HG03064 (cell line): ENCODE results near the gene EMC8.
A peak's percentile ranks its signal among the peaks of the same experiment; 100 is the strongest.

ENCODE experiments used
- ATAC-seq: cut with Tn5 transposase; IDR thresholded peaks from one replicate; pipeline ENCODE4 v1.9.1; 2021; ENCODE audit warnings: low read depth; ENCODE audit not compliant: unreplicated experiment

The EMC8 gene

GRCh38 chr16:85761861-85762260 lies 37.5 kb downstream of the EMC8 start:
- no peak for ATAC-seq

GRCh38 chr16:85759631-85760419 lies 39.5 kb downstream of the EMC8 start:
- no peak for ATAC-seq

GRCh38 chr16:85759136-85759535 lies 40.2 kb downstream of the EMC8 start:
- no peak for ATAC-seq

GRCh38 chr16:85757341-85757822 lies 42.0 kb downstream of the EMC8 start:
- ATAC-seq = peak; percentile 31

DNA sequence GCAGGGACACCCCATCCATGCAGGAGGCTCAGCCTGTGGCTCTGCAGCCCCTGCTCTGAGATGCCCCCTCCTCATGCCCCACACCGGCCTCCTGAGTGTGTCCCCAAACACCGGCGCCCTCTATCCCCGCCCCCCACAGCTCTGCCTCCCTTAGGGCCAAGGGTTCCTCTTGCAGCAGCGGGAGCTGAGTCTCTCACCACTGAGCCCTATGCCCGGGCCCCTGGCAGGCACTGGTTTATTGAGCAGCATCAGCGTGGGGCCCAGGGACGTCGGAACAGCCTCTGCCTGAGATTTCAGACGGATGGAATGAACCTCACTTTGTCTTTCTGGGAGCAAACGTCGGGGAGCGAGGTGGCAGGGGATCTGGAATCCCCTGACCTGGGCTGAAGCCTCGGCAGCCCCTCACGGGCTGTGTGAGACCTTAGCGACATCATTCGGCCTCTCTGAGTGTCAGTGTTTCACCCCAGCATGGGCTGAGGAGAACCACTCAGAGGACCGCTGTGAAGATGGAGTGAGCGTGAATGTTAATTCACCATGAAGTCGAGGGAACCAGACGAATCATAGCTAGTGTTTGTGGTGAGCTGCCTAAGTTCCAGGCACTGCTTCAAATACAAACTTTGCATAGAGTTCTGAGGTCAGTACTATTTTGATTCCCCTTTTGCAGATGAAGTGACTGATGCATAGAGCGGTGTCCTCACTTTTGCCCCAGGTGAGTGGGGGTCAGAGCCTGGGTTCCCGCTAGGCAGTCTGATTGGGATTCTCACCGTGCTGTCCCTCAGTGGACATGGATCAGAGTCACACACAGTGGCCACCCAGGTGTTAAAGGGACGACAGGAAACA lies 43.2 kb downstream of the EMC8 start:
- ATAC-seq = no peak

DNA sequence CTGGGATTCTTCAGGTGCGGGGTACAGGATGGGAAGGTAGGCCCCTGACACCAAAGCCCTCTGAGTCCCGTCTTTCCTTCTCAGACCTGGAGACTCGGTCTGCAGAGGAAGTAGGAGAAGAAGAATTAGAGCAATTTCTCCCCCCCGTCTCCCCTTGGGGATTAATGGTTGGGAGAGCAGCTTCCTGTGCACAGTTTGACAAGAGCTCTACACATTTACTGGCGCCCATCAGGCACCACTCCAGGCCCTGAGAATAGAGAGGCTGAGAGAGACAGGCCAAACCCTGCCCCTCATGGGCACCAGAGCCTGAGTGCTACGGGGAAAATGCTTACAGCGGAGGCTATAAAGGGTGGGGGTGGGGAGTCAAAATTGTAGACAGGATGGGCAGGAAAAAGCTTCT lies 44.9 kb downstream of the EMC8 start:
- ATAC-seq = no peak

- no peak for ATAC-seq
Observed at GRCh38 chr16:85753976-85754375, 45.4 kb downstream of the EMC8 start.

- ATAC-seq = no peak
Observed at GRCh38 chr16:85753559-85753958, 45.8 kb downstream of the EMC8 start.

DNA sequence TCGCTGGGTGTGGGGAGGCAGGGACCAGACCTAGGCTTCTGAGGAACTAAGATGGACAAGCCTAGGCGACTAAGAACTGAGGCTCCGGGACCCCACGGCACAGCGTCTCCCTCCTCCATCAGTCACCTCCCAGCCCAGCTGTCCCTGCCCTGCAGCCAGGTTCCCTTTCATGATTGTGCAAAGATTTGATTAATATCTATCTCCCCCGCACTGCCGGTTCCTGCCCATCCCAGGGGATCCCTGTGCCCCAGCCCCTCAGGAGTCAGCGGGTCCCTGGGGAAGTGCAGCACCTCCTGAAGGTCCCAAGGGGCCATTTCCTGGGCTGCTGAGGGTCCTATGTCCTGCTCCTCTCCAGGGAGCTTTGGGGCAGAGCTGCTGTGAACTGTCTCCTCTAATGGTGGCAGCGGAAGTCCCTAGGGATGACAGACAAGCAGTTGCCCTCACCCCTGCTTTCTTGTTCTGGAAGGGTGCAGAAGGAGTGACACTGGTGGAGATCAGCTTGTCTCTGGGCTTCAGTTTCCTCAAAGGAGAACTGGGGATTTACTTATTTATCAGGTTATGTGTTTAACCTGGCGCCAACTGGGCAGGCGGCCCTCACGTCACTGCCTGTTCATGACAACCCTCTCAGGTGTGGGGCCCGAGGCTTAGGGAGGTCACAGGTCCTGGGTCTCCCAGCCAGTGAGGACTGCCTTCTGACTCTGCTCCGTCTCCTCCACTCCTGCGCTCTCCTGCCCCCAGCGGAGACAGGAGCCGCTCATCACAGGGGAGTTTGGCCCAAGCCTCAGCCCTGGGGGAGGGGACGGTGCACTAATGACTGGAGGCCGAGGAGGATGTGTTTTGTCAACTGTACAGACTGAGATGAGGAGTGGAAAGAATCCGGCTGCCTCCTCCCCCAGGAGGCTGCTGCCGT lies 46.6 kb downstream of the EMC8 start:
- ATAC-seq = no peak

DNA sequence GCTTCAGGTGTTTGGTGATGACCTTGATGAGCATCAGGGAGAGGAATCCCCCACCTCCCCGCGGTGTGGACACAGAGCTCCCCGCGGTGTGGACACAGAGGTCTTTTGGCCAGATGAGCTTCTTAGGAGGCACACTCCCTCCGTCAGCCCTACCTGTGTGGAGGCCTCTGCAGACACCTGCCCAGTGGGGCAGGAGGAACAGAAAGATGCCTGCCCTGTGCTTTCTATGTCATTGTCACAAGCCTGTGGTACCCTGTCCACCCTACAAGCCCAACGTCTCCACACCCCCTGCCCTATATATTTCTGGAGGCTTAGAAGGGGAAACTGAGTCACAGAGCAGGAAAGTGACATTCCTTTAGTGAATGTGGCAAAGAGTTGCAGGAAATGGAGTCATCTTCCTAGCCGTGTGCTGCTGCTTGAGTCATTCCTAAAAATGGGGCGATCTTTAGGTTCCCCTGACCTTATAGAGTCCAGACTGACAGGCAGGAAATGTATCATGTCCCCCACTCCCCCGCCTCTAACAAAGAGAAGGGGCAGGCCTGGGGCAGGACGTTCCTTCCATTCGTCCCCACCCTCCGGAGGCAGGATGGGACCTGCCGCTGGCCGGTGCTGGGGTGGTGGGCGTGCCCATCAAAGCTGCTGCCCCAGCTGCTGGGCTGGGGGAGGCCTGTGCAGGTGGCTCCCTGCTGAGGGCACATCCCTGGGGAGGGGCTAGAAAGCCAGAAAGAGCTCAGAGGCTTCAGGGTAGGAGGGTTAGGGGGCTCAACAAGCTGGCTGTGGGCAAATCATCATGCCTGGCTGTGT lies 47.4 kb downstream of the EMC8 start:
- ATAC-seq = no peak

DNA sequence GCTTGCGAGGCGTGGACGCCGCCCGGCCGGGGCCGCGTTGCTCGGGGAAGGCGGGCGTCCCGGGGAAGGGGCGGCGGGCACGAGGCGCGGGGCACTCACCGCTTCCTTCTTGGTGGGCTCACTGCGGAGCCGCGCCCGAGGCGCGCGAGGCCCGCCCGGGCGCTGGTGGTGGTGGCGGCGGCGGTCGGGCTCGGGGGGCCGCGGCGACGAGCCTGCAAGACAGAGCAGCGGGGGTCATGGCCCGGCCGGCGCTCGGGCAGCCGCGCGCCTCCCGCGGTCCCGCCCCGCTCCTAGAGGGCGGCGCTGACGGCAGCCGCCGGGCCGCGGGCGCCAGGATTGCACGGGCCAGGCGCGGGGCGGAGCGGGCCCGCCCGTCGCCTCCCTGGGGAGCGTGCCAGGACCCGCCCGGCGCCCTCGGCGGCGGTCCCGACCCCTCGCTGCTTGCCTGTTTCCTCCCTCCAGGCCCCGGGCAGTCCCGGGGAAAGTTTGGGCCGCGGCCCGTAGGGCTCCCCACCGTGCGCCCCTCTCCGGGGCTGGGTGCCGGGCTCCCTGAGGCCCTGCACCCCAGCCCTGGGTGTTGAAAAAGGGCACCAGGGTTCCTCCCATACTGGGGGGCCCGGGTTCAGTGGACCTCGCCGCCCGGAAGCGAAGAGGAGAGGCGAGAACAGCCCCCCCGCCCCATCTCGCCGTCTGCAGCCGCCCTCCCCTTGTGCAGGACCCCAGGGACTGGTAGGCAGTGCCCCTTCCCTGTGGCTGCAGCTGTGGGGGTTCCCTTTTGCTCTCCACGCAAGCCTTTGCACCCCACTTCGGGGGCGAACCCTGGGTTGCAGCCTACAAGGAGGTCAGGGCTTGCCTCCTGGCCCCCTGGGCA lies 48.3 kb downstream of the EMC8 start, which contains the start of gene C16orf74:
Gene C16orf74, minus strand, starts transcription at position 270 of the 871 bp plus-strand sequence. CDS start 15,879 bp downstream, outside the sequence.
- ATAC-seq = no peak

- ATAC-seq = no peak
Observed at GRCh38 chr16:85750146-85750826, 49.1 kb downstream of the EMC8 start.

- ATAC-seq = no peak
Observed at GRCh38 chr16:85749771-85750145, 49.6 kb downstream of the EMC8 start.

- ATAC-seq = no peak
Observed at GRCh38 chr16:85746460-85747215, 52.7 kb downstream of the EMC8 start.

- no peak for ATAC-seq
Observed at GRCh38 chr16:85738923-85739715, 60.2 kb downstream of the EMC8 start.

- no peak for ATAC-seq
Observed at GRCh38 chr16:85736921-85737320, 62.4 kb downstream of the EMC8 start.

GRCh38 chr16:85735946-85736345 lies 63.4 kb downstream of the EMC8 start:
- no peak for ATAC-seq
